ENCODE results near the gene NRSN2.
"Not testable (repeated sequence)": the region's sequence is repeated elsewhere in the genome, so short reads cannot be mapped to it uniquely, and the experiment has no call there.

The NRSN2 gene

GRCh38 chr20:375265-375889, 28.5 kb downstream of the NRSN2 start:
- no peak for DNase-seq (ENCODE audit: low spot score)

DNA sequence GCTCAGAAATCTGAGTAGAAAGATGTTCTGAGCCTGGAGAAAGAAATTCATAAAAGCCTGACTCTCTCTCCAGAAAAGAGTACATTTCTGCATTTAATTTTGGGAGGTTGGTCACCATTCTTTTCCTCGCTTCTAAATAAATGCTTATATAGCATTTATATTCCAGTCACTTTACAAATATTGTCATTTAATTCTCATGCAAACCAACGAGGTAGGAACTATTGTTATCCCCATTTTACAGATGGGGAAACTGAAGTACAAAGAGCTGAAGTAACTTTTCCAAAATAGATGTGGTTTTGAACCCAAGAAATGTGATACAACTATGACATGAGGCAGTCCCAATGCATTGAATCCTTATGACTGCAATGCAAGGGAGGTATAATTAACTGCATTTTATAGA, 29.2 kb downstream of the NRSN2 start:
- no peak for DNase-seq (ENCODE audit: low spot score)

DNA sequence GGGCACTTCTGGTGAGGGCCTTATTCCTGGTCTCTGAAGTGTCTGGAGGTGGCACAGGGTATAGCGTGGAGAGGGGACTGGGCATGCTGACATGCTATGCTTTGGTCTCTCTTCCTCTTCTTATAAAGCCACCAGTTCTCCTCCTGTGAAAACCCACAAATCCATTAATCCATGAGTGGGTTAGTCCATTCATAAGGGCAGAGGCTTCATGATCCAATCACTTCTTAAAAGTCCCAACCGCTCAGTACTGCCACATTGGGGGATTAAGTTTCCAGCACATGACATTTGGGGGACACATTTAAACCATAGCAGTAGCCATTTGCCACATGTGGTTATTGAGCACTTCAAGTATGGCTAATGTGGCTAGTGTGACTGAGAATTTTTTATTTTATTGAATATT, 29.8 kb downstream of the NRSN2 start:
- no peak for DNase-seq (ENCODE audit: low spot score)

DNA sequence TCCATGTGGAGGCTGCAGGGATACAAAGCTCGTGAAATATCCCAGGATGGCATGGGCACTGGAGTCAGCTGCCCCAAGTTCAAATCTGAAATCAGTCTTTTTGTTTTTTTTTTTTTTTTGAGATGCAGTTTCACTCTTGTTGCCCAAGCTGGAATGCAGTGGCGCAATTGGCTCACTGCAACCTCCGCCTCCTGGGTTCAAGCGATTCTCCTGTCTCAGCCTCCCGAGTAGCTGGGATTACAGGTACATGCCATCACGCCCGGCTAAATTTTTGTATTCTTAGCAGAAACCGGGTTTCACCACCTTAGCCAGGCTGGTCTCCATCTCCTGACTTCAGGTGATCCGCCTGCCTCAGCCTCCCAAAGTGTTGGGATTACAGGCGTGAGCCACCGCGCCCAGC, 30.7 kb downstream of the NRSN2 start:
- not testable (repeated sequence) for DNase-seq (ENCODE audit: low spot score)

- DNase-seq (ENCODE audit: low spot score), result no peak
Measured at GRCh38 chr20:378961-379336, 32.0 kb downstream of the NRSN2 start.

DNA sequence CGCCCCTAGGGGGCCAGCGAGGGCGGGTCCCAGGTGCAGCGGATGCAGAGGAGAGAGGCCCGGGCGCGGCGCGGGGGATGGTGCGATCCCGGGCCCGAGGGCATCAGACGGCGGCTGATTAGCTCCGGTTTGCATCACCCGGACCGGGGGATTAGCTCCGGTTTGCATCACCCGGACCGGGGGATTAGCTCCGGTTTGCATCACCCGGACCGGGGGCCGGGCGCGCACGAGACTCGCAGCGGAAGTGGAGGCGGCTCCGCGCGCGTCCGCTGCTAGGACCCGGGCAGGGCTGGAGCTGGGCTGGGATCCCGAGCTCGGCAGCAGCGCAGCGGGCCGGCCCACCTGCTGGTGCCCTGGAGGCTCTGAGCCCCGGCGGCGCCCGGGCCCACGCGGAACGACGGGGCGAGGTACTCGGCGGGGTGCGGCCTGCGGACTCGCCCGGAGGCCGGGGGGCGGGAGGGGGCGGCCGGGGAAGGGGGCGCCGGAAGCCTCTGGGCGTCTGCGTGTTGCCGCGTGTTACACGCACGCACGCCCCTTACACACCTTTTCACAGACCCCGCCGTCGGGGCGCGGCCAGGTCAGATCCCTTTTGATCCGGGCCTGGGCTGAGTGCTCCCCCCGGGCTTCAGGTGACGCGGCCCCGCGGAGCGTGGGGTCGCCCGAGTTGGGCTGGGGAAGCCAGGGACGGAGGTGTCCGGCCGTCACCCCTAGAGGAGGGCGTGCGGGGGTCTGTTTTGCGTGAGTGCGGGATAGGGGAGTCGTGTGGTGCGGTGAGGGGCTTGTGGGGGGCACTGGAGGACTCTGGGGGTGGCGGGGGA, 34.1 kb downstream of the NRSN2 start:
- peak; percentile 85 for DNase-seq (ENCODE audit: low spot score)

GRCh38 chr20:381581-382290, 34.8 kb downstream of the NRSN2 start:
- peak; percentile 81 for DNase-seq (ENCODE audit: low spot score)

GRCh38 chr20:382291-383115, 35.6 kb downstream of the NRSN2 start:
- DNase-seq (ENCODE audit: low spot score), result no peak

DNA sequence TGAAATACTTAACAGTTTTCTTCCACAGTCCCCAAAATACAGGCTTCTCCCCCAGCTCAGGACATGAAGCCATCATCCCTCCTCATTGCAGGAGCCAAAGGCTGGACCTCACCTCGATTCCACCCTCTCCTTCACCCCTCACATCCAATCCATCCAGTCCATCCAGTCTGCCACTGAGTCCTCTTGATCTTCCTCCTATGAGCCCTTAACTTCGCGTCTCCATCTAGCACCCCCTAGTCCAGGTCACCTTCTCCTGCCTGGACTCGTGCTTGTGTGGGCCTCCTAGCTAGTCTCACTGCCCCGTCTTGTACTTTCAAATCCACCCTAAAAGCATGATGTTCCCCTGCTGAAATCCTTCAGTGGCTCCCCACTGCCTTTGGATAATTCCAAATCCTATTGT, 37.0 kb downstream of the NRSN2 start:
- no peak for DNase-seq (ENCODE audit: low spot score)

- DNase-seq (ENCODE audit: low spot score), result no peak
Measured at GRCh38 chr20:384723-385122, 37.8 kb downstream of the NRSN2 start.

GRCh38 chr20:385448-385847, 38.5 kb downstream of the NRSN2 start:
- DNase-seq (ENCODE audit: low spot score), result no peak

- not testable (repeated sequence) for DNase-seq (ENCODE audit: low spot score)
Measured at GRCh38 chr20:386634-387033, 39.7 kb downstream of the NRSN2 start.

GRCh38 chr20:387520-387919, 40.6 kb downstream of the NRSN2 start:
- no peak for DNase-seq (ENCODE audit: low spot score)

DNA sequence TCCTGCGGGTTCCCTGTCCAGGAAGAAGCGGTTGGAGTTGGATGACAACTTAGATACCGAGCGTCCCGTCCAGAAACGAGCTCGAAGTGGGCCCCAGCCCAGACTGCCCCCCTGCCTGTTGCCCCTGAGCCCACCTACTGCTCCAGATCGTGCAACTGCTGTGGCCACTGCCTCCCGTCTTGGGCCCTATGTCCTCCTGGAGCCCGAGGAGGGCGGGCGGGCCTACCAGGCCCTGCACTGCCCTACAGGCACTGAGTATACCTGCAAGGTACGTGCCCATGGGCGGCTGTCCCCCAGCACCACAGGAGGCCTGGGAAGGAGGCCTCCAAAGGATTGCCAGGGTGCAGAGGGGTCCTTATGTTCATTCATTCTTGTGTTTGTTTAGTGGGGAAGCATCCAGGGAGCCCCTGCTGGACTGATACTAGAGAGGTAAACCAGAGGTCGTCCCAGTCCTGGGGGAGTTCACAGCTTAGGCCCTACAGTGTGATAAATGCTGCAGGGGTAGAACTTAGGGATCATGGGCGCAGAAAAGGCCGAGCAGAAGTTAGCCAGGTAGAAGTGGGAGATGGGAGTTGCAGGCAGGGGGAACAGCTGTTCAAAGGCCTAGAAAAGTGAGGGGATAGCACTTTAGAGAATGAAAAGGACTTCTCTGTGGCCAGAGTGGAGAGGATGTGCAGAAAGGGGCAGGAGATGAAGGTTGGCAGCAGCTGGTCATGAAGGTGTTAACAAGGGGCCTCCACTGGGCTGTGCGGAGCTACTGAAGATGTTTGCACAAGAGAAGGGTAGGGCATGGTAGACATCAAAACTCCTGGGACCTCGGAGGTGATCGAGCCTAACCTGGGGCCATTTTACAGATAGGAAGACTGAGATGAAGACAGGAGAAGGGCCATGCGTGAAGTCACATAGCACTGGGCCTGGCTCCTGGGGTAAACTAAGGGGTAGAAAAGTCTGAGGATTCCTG, 41.4 kb downstream of the NRSN2 start:
- no peak for DNase-seq (ENCODE audit: low spot score)

GRCh38 chr20:389220-389619, 42.3 kb downstream of the NRSN2 start:
- no peak for DNase-seq (ENCODE audit: low spot score)

GRCh38 chr20:391041-391711, 44.3 kb downstream of the NRSN2 start:
- DNase-seq (ENCODE audit: low spot score), result no peak

DNA sequence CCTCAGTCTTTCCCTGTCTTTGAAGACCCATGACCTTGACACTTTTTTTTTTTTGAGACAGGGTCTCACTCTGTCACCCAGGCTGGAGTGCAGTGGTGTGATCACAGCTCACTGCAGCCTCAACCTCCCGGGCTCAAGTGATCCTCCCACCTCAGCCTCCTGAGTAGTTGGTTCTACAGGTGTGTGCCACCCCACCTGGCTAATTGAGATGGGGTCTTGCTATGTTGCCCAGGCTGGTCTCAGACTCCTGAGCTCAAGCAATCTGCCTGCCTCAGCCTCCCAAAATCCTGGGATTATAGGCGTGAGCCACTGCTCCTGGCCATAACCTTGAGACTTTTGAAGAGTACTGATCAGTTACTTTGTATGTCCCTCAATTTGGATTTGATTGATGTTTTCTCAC, 46.4 kb downstream of the NRSN2 start:
- DNase-seq (ENCODE audit: low spot score), result not testable (repeated sequence)

GRCh38 chr20:396252-396618, 49.3 kb downstream of the NRSN2 start:
- DNase-seq (ENCODE audit: low spot score), result no peak

GRCh38 chr20:396619-397431, 49.9 kb downstream of the NRSN2 start:
- no peak for DNase-seq (ENCODE audit: low spot score)
